Activated CD8-positive, alpha-beta memory T cell treated with anti-CD3 and anti-CD28 coated beads, Interleukin-2, amount 50 U/mL, for 48 hours (primary cell): ENCODE measurements around the gene ACVR2A.

ENCODE experiments used
- DNase-seq: peaks from one replicate; pipeline ENCODE4 v3.0.0-alpha.2; 2020

Gene ACVR2A

GRCh38 chr2:147927053-147927588 lies 82.3 kb downstream of the ACVR2A start:
- DNase-seq = no peak

DNA sequence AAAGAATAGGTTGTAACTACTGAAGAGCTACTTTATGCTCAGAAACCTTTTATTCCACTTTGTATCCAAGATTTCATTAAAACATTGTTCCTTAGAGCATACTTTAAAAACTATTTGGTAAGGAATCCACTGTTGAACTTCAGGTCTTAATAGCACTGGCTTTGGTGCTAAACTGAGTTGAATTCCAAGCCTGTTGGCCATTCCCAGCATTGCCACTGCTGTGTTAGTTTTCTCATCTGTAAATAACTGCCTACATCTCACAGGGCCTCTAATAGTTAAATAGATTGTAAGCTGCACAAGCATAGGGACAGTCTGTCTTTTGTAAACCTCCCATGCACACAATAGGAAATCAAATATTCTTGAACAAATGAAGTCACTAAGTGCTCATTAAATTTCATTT lies 89.1 kb downstream of the ACVR2A start:
- no peak for DNase-seq

DNA sequence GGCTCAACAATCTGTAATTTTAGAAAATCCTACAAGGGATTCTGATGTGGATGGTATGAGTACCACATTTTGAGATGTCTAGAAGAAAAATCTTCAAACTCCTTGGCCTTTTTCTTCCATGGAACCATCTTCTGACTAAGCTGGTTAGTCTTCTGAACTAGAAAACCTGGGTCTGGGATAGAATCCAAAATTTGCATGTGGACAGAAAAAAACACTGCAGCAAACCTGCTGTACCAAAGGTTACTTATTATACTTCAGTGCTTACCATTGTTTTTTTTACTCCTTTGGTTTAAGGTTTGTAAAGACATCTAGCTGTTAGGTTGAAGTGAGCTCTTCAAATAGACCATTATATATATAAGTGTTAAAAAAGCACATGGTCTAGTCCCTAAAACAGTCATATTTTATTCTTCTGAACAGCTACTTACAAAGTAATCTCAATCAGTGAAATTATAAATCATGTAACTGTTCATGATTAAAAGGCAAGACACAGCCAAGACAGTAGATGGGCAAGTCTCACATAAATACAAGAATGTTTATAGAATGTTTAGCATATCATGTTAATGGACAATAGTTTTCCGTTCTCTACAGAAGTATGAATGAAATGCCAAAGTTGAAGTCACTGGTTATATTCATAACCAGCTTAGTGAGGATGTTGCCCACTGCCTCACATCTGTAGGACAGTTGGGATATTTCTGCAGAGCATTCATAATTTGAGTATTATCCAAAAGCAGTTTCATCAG lies 90.2 kb downstream of the ACVR2A start:
- no peak for DNase-seq

DNA sequence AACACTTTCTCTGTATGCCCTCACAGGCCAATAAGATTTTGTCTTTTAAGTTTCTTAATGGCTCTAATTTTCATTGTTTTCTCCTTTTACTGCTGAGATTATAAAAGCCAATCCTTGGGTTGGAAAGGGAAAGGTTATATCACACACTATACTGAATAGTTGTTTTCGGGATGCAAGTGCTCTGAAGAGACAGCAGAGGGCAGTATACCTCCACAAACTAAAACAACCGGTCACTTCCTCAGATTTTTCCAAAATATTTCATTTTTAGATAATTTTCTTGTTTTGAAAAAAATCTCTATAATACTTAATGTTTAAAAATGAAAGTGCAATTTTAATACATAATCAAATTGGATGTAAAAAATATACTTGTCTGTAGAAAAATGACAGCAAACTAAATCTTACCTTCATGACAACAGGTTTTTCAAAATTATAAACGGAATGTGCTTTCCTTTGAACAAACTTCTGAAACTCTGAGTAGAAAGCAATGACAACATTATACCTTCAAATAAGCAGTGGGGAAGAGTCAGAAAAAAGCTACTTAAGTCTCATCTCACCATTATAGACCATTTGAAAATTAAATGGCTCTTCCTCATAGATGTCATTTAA lies 93.0 kb downstream of the ACVR2A start:
- DNase-seq = no peak

GRCh38 chr2:147939313-147939712 lies 94.5 kb downstream of the ACVR2A start:
- no peak for DNase-seq

DNA sequence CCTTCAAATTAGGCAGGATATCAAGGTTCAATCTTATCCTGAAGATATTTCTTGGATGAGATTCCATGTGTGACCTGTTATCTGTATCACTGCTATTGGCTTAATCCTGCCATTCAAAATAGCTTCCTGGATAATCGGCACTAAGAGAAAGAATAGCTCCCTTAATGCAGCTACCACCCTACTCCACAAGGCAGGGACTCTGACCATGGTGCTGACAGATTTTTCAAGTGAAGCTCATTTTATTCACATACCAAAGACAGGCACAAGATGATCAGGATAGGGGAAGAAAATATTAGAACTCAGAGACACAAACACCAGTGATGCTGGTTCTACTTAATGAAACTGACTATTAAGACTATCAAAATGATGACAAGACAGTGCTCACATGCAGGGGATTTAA lies 100.8 kb downstream of the ACVR2A start:
- no peak for DNase-seq

DNA sequence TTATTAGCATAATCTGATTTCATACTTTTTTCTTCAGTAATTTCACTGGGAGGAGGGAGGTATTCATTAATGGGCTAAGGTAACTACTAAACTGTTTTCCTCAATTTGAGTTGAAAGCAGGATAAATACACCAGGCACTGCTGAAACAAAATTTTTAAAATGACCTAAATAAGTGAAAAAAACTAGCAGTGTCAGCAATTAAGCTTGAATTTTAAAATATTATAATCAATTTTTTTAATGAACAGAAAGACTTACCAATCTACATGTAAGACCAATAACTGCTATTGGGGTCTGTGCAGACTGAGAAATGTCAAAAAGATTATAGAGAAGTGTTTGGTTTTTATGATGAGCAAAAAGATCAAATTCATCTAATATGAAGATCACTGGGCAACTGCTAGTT lies 107.3 kb downstream of the ACVR2A start:
- no peak for DNase-seq

GRCh38 chr2:147968571-147968970 lies 123.7 kb downstream of the ACVR2A start:
- no peak for DNase-seq

- no peak for DNase-seq
These were observed 131.3 kb downstream of the ACVR2A start for GRCh38 chr2:147976102-147976501.

DNA sequence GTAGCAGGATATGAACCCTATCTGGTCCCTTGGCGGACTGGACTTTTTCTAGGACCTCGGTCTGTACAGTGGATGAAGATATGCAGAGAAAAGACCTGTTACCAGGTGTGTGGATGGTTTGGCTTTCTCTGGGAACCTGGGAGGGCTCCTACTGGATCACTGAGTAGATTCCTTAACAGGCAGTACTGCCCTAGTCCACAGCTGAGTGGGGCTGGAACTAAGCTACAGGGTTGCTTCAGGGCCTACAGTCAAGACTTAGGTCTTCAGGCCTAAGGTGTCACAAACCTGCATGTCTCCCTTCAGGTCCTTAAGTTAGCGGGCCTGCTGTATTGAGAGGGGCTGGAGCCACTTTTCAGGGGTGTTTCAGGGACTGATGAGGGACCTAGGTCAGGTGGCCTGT lies 132.8 kb downstream of the ACVR2A start:
- DNase-seq = no peak
